PC-3 (cell line): ENCODE results near the gene GAP43. TPM values are rescaled to one million over a fixed set of nuclear protein-coding genes. Genes with fewer than 3 reads are reported as not detected.
A peak's percentile ranks its signal among the peaks of the same experiment; 100 is the strongest.

Experiments used
- ATAC-seq: fragments of 200-7000 bp; cut with Tn5 transposase; 2 replicates; pipeline ENCODE4 v1.9.1; 2020; ENCODE audit warnings: mild to moderate bottlenecking, moderate library complexity
- BruUV-seq: library from RNA; stranded (reverse); fragments of 400-500 nt; replicated peaks from 2 replicates; lab custom pipeline; 2021; lab: Mats Ljungman, UMichigan
- CTCF ChIA-PET: fragments of 300-600 bp; sonication (Branson Sonifier 250); formaldehyde crosslinking; loops from one replicate; lab custom pipeline; 2022; ENCODE audit warnings: antibody characterized with exemption; lab: Charles Lee
- POLR2A ChIA-PET: fragments of 300-600 bp; sonication (Branson Sonifier 250); formaldehyde crosslinking; loops from one replicate; lab custom pipeline; 2022; ENCODE audit warnings: antibody characterized with exemption; ENCODE audit not compliant: unreplicated experiment; lab: Charles Lee
- DNase-seq: peaks from one replicate; pipeline ENCODE4 v3.0.0-alpha.2; 2015
- H2AFZ ChIP-seq: fragments of 300-600 bp; sonication (generic); 2 replicates; pipeline ENCODE4 v1.6.0; 2016; ENCODE audit warnings: antibody characterized with exemption, low read length
- H3F3A ChIP-seq: fragments of 300-600 bp; sonication (generic); one replicate; pipeline ENCODE4 v1.6.0; 2017; ENCODE audit warnings: antibody characterized with exemption, low read length, control low read depth, mild to moderate bottlenecking; ENCODE audit not compliant: unreplicated experiment
- H3K27ac ChIP-seq: fragments of 300-600 bp; sonication (generic); 2 replicates; pipeline ENCODE4 v1.5.1; 2016; ENCODE audit warnings: mild to moderate bottlenecking, low read length
- H3K27me3 ChIP-seq: fragments of 300-600 bp; sonication (generic); 2 replicates; pipeline ENCODE4 v1.6.1; 2016; ENCODE audit warnings: low read length, mixed read lengths
- H3K36me3 ChIP-seq: fragments of 300-600 bp; sonication (generic); 2 replicates; pipeline ENCODE4 v1.6.1; 2016; ENCODE audit warnings: low read depth, mixed run types, low read length, mixed read lengths
- H3K4me1 ChIP-seq: fragments of 300-600 bp; sonication (generic); 2 replicates; pipeline ENCODE4 v1.5.1; 2016; ENCODE audit warnings: low read length; ENCODE audit not compliant: insufficient read depth
- H3K4me2 ChIP-seq: fragments of 300-600 bp; sonication (generic); 2 replicates; pipeline ENCODE4 v1.6.0; 2016; ENCODE audit warnings: low read length
- H3K4me3 ChIP-seq: fragments of 300-600 bp; sonication (generic); 2 replicates; pipeline ENCODE4 v1.5.1; 2016; ENCODE audit warnings: mild to moderate bottlenecking, low read length, mixed read lengths
- H3K79me2 ChIP-seq: fragments of 300-600 bp; sonication (generic); 2 replicates; pipeline ENCODE4 v1.6.1; 2017; ENCODE audit warnings: low read length, mixed read lengths
- H3K9ac ChIP-seq: fragments of 300-600 bp; sonication (generic); 2 replicates; pipeline ENCODE4 v1.6.0; 2016; ENCODE audit warnings: mild to moderate bottlenecking, low read length
- H3K9me2 ChIP-seq: fragments of 300-600 bp; sonication (generic); replicated peaks from 2 replicates; pipeline ENCODE4 v1.6.1; 2016; ENCODE audit warnings: mixed run types, low read length, mixed read lengths
- H3K9me3 ChIP-seq: fragments of 300-600 bp; sonication (generic); 2 replicates; pipeline ENCODE4 v1.6.1; 2016; ENCODE audit warnings: low read length, mixed read lengths
- H4K20me1 ChIP-seq: fragments of 300-600 bp; sonication (generic); 2 replicates; pipeline ENCODE4 v1.6.1; 2016; ENCODE audit warnings: low read length, mixed read lengths
- EZH2 ChIP-seq: fragments of 300-600 bp; sonication (generic); IDR thresholded peaks from one replicate; pipeline ENCODE4 v1.6.1; 2017; ENCODE audit warnings: antibody characterized with exemption, mild to moderate bottlenecking, low read length; ENCODE audit not compliant: unreplicated experiment
- EZH2phosphoT487 ChIP-seq: fragments of 300-600 bp; sonication (generic); IDR thresholded peaks from 2 replicates; pipeline ENCODE4 v1.6.1; 2018; ENCODE audit warnings: mild to moderate bottlenecking, antibody characterized with exemption, low read length, borderline replicate concordance
- intact Hi-C: fragments of 100-400 bp; cut with micrococcal nuclease; formaldehyde crosslinking; loops from 2 replicates; pipeline ENCODE4 v1.9.0; 2023
- total RNA-seq: library from RNA; depleted of rRNA; stranded (reverse); fragments of >200 nt; gene quantifications from 2 replicates; pipeline ENCODE4 v1.2.3, GENCODE V29; 2014
- TF ChIP-seq, protein P1 (sequence below): fragments of 300-600 bp; sonication (generic); conservative IDR thresholded peaks from 2 replicates; pipeline ENCODE4 v1.5.1; 2017; ENCODE audit warnings: antibody characterized with exemption, low read depth, mild to moderate bottlenecking, low read length

The GAP43 gene
- total RNA-seq, 1 experiment from 2014 or later: not detected

DNA sequence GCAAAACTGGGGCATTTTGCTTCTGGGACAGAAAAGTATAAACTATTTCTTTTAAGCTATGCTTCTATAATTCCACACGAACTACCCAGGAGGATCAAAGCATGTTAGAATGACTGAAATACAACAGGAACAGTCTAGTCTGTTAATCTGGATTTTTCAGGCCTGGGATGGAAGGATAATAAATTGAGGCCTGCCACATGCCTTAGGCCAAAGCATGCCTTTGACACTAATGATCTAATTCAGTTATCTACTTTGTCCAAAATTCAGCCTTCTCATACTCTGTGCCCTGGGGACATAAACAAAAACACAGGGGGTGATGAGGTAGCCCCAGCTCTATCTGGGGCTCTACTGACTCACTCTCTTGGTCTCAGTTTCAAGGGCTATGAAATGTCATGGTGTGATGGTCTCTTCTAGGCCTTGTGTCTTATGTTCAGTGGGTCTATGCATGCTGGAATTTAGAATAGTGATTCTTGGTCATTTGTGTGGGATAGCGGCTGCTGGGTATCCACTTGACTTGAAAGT lies 32.5 kb downstream of the GAP43 start:
- no peaks in the 10 kb centered on the region for H3K79me2 ChIP-seq
- intact Hi-C loops: no loop called here
- TF ChIP-seq EZH2phosphoT487: no peak
- no peak for TF ChIP-seq EZH2
- TF ChIP-seq, protein P1, sequence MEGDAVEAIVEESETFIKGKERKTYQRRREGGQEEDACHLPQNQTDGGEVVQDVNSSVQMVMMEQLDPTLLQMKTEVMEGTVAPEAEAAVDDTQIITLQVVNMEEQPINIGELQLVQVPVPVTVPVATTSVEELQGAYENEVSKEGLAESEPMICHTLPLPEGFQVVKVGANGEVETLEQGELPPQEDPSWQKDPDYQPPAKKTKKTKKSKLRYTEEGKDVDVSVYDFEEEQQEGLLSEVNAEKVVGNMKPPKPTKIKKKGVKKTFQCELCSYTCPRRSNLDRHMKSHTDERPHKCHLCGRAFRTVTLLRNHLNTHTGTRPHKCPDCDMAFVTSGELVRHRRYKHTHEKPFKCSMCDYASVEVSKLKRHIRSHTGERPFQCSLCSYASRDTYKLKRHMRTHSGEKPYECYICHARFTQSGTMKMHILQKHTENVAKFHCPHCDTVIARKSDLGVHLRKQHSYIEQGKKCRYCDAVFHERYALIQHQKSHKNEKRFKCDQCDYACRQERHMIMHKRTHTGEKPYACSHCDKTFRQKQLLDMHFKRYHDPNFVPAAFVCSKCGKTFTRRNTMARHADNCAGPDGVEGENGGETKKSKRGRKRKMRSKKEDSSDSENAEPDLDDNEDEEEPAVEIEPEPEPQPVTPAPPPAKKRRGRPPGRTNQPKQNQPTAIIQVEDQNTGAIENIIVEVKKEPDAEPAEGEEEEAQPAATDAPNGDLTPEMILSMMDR: no peak
- no peak for DNase-seq
- H3K4me1 ChIP-seq: peaks cover 5% of the 10 kb centered on the region
- no peaks in the 10 kb centered on the region for H3K9me3 ChIP-seq
- ChIA-PET CTCF (interaction anchor here (1.1 kb wide), 1 partner anchor 33 kb away, joined by 3 read pairs; no protein-coding TSS in a partner anchor), POLR2A (no interaction called here)
- no peak overlapping the region for H3K4me3 ChIP-seq
- H3K27ac ChIP-seq: no peak overlapping the region
- no peaks in the 10 kb centered on the region for H3K36me3 ChIP-seq
- H3K4me2 ChIP-seq: no peak overlapping the region
- no TSS peak for BruUV-seq
- H2AFZ ChIP-seq: no peak overlapping the region
- ATAC-seq: no peak
- no peak overlapping the region for H3K9ac ChIP-seq
- H3K27me3 ChIP-seq: peaks cover 33% of the 10 kb centered on the region
- H3F3A ChIP-seq: no peaks in the 10 kb centered on the region
- no peaks in the 10 kb centered on the region for H3K9me2 ChIP-seq
- H4K20me1 ChIP-seq: no peaks in the 10 kb centered on the region

DNA sequence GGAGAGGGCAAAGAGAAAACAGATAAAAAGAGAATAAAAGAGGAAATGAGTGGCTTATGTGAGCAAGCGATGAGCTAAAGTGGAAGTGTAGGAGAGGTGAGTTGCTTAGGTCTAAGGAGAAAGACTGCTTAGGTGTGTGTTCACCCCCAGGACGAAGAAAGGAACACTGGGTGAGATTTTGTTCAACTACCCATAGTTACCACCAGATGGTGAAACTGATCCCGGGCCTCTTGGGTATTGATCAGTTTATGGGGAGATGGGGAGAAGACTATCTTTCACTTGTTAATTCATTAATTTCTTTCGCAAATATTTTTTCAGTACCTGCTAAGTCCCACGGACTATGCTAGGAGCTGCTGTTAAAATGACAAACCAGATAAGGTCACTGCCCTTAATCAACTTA lies 33.9 kb downstream of the GAP43 start:
- no peak overlapping the region for H3K9ac ChIP-seq
- ChIA-PET POLR2A (interaction anchor here (0.6 kb wide), 1 partner anchor 122 kb away, joined by 3 read pairs; no protein-coding TSS in a partner anchor), CTCF (no interaction called here)
- H3K36me3 ChIP-seq: no peaks in the 10 kb centered on the region
- H3F3A ChIP-seq: no peaks in the 10 kb centered on the region
- H3K79me2 ChIP-seq: no peaks in the 10 kb centered on the region
- no peaks in the 10 kb centered on the region for H3K9me3 ChIP-seq
- H3K27me3 ChIP-seq: peaks cover 34% of the 10 kb centered on the region
- no TSS peak for BruUV-seq
- no peak overlapping the region for H2AFZ ChIP-seq
- intact Hi-C loops: no loop called here
- no peak overlapping the region for H3K4me3 ChIP-seq
- DNase-seq: no peak
- no peak for ATAC-seq
- TF ChIP-seq, protein P1: no peak
- no peak for TF ChIP-seq EZH2phosphoT487
- TF ChIP-seq EZH2: no peak
- H3K27ac ChIP-seq: no peak overlapping the region
- peaks cover 5% of the 10 kb centered on the region for H3K4me1 ChIP-seq
- no peak overlapping the region for H3K4me2 ChIP-seq
- H4K20me1 ChIP-seq: no peaks in the 10 kb centered on the region
- no peaks in the 10 kb centered on the region for H3K9me2 ChIP-seq

DNA sequence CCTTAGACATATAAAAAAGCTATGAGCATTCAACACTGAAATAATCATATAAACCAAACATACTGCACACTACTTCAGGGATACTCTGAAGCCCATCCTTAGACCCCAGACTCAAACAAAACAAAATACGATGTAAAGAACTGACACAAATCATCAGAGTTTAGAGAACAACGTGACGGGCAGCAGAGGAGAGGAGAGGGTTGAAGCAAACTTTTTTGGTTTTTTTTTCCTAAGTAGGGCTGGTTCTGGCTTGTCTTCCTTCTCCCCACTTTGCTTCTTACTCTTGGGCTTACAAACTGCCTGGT lies 34.7 kb downstream of the GAP43 start:
- peak overlapping the region; percentile 80 for H3K4me3 ChIP-seq
- H3K27me3 ChIP-seq: peaks cover 37% of the 10 kb centered on the region
- H3K9ac ChIP-seq: peak overlapping the region; percentile 72
- ChIA-PET CTCF (interaction anchor here (0.6 kb wide), 1 partner anchor 10 kb away, joined by 3 read pairs; no protein-coding TSS in a partner anchor), POLR2A (interaction anchor here (0.6 kb wide), 1 partner anchor 122 kb away, joined by 3 read pairs; no protein-coding TSS in a partner anchor)
- no peak for DNase-seq
- BruUV-seq: TSS peak; percentile 71
- no peak overlapping the region for H3K27ac ChIP-seq
- H4K20me1 ChIP-seq: no peaks in the 10 kb centered on the region
- H3K36me3 ChIP-seq: no peaks in the 10 kb centered on the region
- peak overlapping the region; percentile 90 for H3K4me2 ChIP-seq
- no peaks in the 10 kb centered on the region for H3K79me2 ChIP-seq
- peaks cover 5% of the 10 kb centered on the region for H3K4me1 ChIP-seq
- intact Hi-C loops: no loop called here
- peak overlapping the region; percentile 93 for H2AFZ ChIP-seq
- H3F3A ChIP-seq: no peaks in the 10 kb centered on the region
- H3K9me2 ChIP-seq: no peaks in the 10 kb centered on the region
- H3K9me3 ChIP-seq: no peaks in the 10 kb centered on the region
- ATAC-seq: no peak
- TF ChIP-seq, protein P1: no peak
